Ovary (tissue), 3 donors: ENCODE data around the gene ANKAR.

ENCODE experiments used
- POLR2A ChIP-seq: fragments of 450-650 bp; IDR thresholded peaks from one replicate; pipeline ENCODE4 v1.6.1; 2017; ENCODE audit warnings: antibody characterized with exemption, mild to moderate bottlenecking, moderate library complexity
- TF ChIP-seq, protein P1 (sequence below), 3 donors: fragments of 450-650 bp in 2 of 3; fragments of 200-600 bp in 1 of 3; IDR thresholded peaks; one replicate each; pipeline versions ENCODE4 v1.5.1 to v1.8.0; 2016 to 2022; ENCODE audit warnings: antibody characterized with exemption in 3 of 3, mild to moderate bottlenecking in 1 of 3
- donor health status: DM: no; HTN: no; CAD: no.

DNA sequence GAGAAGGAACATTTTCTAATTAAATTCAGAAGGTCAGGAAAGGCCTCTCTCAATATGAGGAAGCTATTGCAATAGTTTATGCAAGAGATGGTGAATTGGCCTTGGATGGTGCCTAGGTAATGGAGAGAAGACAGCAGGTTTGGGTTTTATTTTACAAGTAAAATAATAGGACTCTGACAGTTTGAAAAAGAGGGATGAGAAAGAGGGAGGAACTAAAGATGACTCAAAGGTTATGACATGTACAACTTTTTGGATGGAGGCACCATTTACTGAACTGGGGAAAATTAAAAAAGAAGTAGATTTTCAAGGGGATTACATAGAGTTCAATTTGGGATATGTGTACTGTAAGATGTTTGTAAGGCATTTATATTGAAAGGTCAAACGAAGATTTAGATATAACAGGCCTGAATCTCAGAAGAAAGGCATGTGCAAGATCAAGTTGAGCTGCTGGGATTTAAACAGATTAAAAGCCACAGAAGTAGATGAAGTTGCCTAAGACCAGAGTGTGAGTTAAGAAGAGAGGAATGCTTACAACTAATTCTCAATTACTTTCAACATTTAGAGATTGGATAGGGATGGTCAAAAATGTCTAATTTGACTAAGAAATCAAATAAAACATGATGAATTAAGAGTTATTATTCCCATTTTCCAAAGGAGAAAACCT is 25.5 kb upstream of the ANKAR start:
- TF ChIP-seq, protein P1, sequence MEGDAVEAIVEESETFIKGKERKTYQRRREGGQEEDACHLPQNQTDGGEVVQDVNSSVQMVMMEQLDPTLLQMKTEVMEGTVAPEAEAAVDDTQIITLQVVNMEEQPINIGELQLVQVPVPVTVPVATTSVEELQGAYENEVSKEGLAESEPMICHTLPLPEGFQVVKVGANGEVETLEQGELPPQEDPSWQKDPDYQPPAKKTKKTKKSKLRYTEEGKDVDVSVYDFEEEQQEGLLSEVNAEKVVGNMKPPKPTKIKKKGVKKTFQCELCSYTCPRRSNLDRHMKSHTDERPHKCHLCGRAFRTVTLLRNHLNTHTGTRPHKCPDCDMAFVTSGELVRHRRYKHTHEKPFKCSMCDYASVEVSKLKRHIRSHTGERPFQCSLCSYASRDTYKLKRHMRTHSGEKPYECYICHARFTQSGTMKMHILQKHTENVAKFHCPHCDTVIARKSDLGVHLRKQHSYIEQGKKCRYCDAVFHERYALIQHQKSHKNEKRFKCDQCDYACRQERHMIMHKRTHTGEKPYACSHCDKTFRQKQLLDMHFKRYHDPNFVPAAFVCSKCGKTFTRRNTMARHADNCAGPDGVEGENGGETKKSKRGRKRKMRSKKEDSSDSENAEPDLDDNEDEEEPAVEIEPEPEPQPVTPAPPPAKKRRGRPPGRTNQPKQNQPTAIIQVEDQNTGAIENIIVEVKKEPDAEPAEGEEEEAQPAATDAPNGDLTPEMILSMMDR (IDR thresholded peaks at IDR 0.05), result no peak
- no peak for TF ChIP-seq POLR2A
